HG02840 (cell line): ENCODE results near the gene DCUN1D3.
A peak's percentile ranks its signal among the peaks of the same experiment; 100 is the strongest.

Source experiments
- ATAC-seq: cut with Tn5 transposase; IDR thresholded peaks from one replicate; pipeline ENCODE4 v1.9.1; 2021; ENCODE audit warnings: mild to moderate bottlenecking, moderate library complexity, moderate number of reproducible peaks; ENCODE audit not compliant: unreplicated experiment, low FRiP score

DCUN1D3 gene

GRCh38 chr16:20844054-20844453 lies 56.1 kb downstream of the DCUN1D3 start:
- no peak for ATAC-seq

DNA sequence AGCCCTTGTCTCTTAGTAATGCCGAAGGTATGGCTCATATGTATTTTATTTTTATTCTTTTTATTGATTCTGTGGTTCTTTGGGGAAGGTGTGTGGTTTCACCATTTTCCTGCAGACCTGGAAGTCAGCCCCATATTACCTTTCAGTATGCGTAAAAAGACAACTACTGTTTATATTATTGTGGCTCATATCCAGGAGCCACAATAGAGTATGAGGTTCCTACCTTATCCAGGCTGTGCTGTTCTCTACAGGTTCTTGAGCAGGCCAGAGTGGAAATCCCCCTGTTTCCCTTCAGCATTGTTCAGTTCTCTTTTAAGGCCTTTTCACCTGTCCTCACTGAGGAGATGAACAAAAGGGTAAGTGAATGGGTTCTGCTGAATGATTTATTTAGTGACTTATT lies 60.7 kb downstream of the DCUN1D3 start:
- no peak for ATAC-seq

- ATAC-seq: no peak
Observed at GRCh38 chr16:20838240-20838639, 61.9 kb downstream of the DCUN1D3 start.

GRCh38 chr16:20833086-20833485 lies 67.1 kb downstream of the DCUN1D3 start:
- no peak for ATAC-seq

- ATAC-seq: no peak
Observed at GRCh38 chr16:20830372-20830771, 69.8 kb downstream of the DCUN1D3 start.

DNA sequence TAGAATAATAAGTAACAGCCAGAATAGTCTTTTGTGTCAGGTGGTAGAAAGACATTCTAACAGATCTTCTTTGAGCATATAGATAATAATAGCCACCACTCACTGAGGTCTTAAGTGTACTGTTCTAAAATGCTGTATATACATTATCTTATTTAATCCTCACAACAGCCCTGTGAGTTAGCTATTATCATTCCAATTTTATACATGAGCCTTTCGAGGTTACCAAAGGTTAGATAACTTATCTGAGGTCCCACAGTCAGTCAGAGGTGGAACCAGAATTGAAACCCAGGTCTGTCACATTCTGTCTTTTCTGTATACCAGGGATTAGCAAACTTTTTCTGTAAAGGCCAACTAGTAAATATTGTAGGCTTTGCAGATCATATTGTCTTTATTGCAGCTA lies 70.6 kb downstream of the DCUN1D3 start:
- no peak for ATAC-seq

GRCh38 chr16:20826039-20826566 lies 74.1 kb downstream of the DCUN1D3 start:
- ATAC-seq: no peak

DNA sequence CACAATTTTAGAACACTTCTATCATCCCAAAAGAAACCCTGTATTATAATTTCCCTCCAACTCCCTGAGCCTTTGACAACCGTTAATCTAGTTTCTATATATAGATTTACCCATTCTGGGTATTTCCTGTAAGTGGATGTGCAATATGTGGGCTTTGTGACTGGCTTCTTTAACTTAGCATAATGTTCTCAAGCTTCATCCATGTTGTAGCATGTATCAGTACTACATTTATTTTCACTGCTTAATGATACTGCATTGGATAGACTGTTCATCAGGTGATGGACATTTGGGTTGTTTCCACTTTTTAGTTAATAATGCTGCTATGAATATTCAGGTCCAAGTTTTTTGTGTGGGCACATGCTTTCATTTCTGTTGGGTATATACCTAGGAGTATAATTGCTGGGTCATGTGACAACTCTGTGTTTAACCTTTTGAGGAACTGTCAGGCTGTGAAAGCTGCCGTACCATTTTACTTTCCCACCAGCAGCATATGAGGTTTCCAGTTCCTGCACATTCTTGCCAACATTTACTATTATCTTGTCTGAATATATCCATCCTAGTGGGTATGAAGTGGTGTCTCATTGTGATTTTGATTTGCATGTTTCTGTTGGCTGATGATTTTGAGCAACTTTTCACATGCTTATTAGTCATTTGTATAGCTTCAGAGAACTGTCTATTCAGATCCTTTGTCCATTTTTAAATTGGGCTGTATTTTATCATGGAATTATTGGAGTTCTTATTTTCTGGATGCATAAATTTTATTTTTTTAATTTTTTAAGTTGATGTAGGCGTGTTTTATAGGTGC lies 77.4 kb downstream of the DCUN1D3 start:
- ATAC-seq: no peak

DNA sequence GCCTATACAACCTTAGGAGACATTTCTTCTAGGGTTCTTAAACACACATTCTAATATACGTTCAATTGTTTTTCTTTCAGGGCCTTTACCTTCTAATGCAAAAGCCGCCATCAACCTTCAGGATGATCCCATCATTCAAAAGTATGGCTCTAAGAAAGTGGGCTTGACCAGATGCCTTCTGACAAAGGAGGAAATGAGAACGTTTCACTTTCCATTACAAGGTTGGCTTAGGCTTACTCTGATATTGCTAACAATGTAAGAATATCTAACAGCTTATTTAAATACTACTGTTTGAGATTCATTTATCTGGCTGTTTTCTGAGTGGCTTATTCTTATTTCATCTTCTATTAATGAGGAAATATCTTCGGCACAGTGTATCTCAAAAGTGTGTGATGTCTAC lies 78.5 kb downstream of the DCUN1D3 start:
- ATAC-seq: no peak

DNA sequence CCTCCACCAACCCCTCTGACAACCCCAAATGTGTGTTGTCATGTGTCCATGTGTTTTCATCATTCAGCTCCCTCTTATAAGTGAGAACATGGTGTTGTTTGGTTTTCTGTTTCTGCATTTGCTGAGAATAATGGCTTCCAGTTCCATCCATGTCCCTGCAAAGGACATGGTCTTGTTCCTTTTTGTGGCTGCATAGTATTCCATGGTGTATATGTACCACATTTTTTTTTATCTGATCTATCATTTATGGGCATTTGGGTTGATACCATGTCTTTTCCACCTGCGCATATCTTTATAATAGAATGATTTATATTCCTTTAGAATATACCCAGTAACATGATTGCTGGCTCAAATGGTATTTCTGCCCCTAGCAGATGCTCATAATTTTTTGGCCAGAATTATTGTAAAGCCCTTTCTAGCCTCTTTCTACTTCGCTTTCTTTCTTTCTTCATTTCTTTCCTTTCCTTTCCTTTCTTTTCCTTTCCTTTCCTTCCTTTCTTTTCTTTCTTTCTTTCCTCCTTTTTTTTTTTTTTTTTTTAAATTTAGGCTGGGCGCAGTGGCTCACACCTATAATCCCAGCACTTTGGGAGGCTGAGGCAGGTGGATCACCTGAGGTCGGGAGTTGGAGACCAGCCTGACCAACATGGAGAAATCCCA lies 81.1 kb downstream of the DCUN1D3 start:
- no peak for ATAC-seq

- ATAC-seq: no peak
Observed at GRCh38 chr16:20814784-20815183, 85.4 kb downstream of the DCUN1D3 start.

DNA sequence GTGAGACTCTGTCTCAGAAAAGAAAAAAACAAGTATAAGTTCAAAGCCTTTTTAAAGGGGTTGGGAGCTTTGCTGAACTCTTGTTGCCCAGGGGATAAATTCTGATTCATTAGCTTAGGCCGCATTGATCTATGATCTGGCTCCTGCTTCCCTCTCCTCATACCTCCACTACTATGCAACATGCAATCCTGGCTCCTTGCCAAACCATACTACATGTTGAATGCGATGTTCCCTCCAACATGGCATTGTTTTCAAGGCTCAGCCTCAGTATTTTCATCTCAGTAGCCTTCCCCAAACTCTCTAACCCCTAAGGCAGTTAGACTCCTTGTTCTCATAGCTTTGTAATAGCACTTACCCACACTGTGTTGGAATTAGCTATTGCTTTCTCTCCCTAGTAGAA lies 87.6 kb downstream of the DCUN1D3 start:
- no peak for ATAC-seq

DNA sequence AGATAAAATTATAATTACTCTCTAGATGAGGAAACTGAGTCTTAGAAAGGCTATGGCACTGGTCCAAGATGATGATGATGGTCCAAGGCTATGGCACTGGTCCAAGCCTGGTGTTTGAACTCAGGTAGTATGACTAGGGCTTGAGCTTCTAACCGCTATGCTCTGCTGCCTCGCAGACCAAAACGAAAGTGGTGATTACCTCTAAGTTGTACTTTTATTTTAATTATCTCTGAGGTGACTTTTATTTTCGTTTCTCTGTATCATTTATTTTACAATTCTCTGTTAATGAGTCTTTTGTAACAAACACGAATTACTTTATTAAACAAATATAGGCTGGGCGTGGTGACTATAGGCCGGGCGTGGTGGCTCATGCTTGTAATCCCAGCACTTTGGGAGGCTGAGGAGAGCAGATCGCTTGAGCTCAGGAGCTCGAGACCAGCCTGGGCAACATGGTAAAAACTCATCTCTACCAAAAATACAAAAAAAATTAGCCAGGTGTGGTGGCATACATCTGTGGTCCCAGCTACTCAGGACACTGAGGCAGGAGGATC lies 88.2 kb downstream of the DCUN1D3 start:
- no peak for ATAC-seq

GRCh38 chr16:20807862-20808261 lies 92.3 kb downstream of the DCUN1D3 start:
- ATAC-seq: no peak

DNA sequence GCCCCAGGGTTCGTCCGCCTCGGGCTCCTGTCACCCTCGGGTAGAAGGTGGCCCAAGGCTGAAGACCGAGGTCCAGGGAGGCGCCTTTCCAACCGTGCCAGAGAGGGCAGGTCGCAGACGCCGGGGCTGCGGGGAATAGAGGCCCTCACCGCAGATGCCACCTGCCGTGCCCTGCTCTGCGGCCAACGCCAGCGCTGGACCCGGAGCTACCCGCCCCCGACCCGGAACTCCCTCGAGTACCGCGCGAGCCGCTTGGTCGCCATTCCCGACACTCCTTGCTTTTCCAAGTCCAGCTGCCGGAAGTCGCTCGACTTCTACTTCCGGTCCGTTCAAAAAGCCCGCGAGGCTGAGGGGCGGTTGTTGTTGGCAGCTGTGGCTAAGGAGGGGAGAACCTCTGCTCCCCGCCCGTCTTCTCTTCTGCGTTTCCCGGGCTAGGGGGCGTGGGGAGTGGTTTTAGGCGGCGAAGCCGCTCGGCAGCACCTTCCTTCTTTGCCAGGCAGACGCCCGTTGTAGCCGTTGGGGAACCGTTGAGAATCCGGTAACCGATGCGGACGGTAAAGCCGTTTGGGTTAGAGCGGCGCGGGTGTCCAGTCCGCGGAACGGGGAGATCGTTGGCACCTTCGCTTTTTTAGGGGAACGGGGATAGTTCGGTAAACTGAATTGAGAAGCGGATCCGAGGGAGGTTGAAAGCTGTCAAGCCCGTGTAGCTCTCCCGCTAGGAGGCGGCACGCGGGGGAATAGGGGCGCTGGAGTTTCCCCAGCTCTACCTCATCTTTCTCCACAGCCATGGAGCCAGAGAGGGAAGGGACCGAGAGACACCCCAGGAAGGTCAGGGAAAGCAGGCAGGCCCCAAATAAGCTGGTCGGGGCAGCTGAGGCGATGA lies 93.7 kb downstream of the DCUN1D3 start, which contains the start of the genes ERI2 and REXO5:
ERI2 (minus strand) TSS at position 305 of the 883 bp plus-strand sequence; CDS start at position 263, 42 bp downstream.
REXO5 (plus strand) TSS at position 360 of the 883 bp plus-strand sequence; CDS start at position 787, 427 bp downstream.
- ATAC-seq: peak; percentile 66

GRCh38 chr16:20805684-20806167 lies 94.4 kb downstream of the DCUN1D3 start:
- ATAC-seq: peak; percentile 30
